ENCODE data around the gene HOXD11.

- no peak for TF ChIP-seq RAD21 (IDR thresholded peaks at IDR 0.05; ENCODE audit: low read depth)
- no peak for TF ChIP-seq MAX (IDR thresholded peaks at IDR 0.05)
- no peak for TF ChIP-seq TAF1 (IDR thresholded peaks at IDR 0.05; ENCODE audit: low read depth)
- TF ChIP-seq TCF12 (IDR thresholded peaks at IDR 0.05; ENCODE audit: low read depth), result no peak
- no peak for TF ChIP-seq EP300 (IDR thresholded peaks at IDR 0.05; ENCODE audit: borderline replicate concordance)
- no peak for TF ChIP-seq EGR1 (IDR thresholded peaks at IDR 0.05)
- TF ChIP-seq CEBPB (IDR thresholded peaks at IDR 0.05), result no peak
- TF ChIP-seq YY1 (IDR thresholded peaks at IDR 0.05; ENCODE audit: low read depth), result no peak
- no peak for TF ChIP-seq USF1 (IDR thresholded peaks at IDR 0.05)
- TF ChIP-seq ZBTB7A (IDR thresholded peaks at IDR 0.05; ENCODE audit: low read depth), result no peak
- TF ChIP-seq CREB1 (IDR thresholded peaks at IDR 0.05; ENCODE audit: low read depth), result no peak
- TF ChIP-seq REST (IDR thresholded peaks at IDR 0.05; ENCODE audit: low read depth), result no peak
Measured at GRCh38 chr2:176146101-176146500, 39.0 kb downstream of the HOXD11 start.

Data from Ishikawa (cell line).